GM12801 (cell line): ENCODE results near the gene SMOC2.

Experiments
- TF ChIP-seq, protein P1 (sequence below): IDR thresholded peaks from one replicate; pipeline ENCODE4 v1.5.1; 2011; ENCODE audit warnings: control low read depth; ENCODE audit not compliant: insufficient read length; ENCODE audit errors: extremely low read depth

Gene SMOC2

DNA sequence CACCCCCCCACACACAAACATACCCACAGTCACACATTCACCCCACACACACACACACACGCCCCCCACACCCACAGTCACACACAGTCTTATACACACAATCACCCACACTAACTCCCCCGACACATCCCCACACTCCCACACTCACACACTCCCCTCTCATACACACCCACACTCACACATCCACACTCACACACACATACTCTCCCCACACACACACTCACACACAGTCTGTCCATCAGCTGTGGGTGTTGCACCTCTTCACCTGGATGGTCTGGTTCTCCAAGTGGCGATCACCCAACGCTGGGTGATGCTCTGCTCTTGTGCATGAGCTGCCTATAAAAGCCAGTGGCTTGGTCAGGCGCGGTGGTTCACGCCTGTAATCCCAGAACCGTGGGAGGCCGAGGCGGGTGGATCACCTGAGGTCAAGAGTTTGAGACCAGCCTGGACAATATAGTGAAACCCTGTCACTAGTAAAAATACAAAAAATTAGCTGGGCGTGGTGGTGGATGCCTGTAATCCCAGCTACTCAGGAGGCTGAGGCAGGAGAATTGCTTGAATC is 158.9 kb downstream of the SMOC2 start:
- TF ChIP-seq, protein P1, sequence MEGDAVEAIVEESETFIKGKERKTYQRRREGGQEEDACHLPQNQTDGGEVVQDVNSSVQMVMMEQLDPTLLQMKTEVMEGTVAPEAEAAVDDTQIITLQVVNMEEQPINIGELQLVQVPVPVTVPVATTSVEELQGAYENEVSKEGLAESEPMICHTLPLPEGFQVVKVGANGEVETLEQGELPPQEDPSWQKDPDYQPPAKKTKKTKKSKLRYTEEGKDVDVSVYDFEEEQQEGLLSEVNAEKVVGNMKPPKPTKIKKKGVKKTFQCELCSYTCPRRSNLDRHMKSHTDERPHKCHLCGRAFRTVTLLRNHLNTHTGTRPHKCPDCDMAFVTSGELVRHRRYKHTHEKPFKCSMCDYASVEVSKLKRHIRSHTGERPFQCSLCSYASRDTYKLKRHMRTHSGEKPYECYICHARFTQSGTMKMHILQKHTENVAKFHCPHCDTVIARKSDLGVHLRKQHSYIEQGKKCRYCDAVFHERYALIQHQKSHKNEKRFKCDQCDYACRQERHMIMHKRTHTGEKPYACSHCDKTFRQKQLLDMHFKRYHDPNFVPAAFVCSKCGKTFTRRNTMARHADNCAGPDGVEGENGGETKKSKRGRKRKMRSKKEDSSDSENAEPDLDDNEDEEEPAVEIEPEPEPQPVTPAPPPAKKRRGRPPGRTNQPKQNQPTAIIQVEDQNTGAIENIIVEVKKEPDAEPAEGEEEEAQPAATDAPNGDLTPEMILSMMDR = no peak

DNA sequence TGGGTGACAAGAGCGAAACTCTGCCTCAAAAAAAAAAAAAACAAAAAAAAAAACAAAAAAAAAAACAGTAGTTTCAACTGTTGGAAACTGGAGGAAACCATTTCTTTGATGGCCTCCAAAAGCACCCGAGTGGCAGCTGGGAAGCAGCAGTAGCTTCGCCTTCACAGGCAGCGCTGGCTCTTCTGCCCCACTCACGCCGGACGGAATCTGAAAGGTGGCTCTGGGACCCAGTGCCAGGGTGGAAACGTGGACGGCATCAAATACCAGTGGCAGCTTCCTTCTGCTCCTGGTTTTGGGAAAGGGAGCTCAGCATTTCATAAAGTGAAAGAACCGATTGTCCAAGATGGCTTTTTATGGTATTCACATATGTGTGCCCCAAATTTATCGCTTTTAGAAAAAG is 159.4 kb downstream of the SMOC2 start:
- TF ChIP-seq, protein P1 = no peak

DNA sequence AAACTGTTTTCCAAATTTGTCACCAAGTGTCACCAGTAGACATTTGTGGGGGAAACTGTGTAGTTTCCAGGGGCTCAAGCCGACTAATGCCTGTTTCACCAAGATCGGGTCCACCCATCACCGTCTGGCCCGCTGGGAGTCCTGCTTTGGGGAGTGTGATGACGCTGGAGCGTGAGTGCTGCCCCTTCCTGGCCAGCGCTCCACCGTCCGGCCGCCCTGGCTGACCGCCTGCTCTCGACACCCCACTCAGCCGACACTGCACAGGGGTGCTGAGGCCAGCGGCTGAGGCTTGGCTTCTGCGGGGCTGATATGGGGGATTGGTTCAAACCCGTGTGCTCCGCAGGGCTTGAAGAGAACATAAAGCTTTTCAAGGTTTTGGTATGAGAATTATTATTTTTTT is 160.1 kb downstream of the SMOC2 start:
- TF ChIP-seq, protein P1 = no peak

DNA sequence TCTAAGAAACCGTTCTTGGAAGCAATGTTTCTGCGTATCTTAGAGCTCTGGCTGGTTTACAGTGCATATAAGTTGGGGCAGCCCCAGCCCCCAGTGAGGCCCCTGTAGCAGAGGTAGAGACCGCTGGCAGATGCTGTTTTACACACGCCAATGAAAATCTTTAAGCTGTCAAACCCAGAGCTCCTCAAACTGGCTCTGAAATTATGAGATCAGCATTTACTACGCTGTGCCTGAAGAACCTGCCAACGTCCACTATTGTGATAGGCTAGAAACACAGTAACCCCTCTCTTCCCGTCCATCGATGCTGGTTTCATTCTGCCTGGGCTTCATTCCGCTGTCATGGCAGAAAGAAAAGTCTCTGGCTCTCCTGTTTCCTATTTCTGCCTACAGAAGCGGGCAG is 160.6 kb downstream of the SMOC2 start:
- TF ChIP-seq, protein P1 = no peak

DNA sequence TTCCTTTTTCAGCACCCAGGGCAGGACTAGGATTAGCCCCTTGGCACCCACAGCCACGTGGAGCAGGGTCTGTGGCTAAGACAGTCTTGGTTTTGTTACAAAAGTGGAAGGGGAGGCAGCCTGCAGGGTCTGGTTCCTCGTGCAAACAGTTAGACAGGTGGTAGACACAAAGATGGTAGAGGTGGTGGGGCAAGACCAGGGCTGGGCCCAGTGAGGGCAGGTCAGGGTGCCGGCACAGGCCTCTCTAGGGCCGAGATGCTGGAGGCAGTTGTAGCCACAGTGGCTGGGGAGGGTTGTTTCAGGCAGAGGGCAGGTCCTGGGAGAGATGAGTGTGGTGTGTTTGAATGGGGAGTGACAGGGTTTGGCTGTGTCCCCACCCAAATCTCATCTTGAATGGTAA is 161.6 kb downstream of the SMOC2 start:
- TF ChIP-seq, protein P1 = no peak

DNA sequence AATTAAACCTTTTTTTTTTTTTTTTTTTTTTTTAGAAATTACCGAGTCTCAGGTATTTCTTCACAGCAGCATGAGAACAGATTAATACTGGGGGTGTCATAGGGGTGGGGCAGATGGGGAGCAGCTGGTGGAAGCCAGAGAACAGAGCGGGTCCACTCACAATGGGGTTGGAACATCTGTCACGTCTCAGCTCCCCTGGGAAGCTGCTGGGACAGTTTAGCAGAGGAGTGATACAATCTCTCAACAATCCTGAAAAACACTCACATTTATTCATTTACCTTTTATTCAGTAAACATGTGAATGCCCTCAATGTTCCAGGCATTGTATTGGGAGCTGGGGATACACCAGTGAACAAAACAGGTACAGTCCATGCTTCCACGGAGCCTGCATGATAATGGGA is 162.2 kb downstream of the SMOC2 start:
- TF ChIP-seq, protein P1 = no peak

DNA sequence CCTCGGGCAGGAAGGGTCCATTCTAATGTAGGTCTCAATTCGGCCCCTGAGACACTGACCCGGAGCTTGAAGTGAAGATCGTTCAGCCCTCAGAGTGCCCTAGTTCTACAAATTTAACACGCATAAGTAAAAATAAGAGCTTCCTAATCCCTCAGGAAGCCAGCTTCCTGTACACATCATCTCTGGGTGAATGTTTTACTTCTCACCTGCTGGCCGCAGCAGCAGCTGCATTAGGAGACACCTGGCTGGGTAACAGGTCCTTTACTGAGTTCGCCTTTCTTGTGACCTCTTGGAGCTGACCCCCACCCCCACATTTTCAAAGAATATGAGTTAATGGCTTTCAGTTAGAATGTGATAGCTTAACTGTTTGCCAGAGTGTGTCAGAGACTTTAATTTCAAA is 165.0 kb downstream of the SMOC2 start:
- TF ChIP-seq, protein P1 = no peak
